ENCODE results near the gene TCEA3. TPM values are rescaled to one million over a fixed set of nuclear protein-coding genes. Genes with fewer than 3 reads are reported as not detected.

TCEA3 gene
- total and polyA plus RNA-seq, 10 of the 15 experiments (the other 5 are each of a cell fraction or from before 2014, with no cell fraction given): 0.06 to 0.23 (median 0.08) TPM; not detected in 7

DNA sequence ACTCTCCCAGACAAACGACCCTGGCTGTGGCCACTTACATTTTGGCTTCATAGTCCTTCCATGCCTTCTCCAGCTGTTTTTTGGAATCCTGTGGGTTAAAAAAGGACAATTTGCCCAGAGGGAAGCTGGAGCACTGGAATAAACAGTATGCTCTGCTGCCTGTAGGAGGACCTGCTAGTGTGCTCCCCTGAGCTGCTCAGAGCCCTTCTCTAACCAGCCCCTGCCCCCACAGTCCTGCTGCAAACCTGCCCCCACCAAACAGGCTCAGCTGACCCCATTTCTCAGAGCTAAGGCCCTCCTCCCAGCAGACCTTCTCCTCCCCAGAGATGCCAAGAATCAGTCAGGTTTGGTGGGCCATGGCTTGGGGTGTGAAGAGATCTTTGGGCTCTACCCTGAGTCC, 26.9 kb upstream of the TCEA3 start (continued):
- TF ChIP-seq KLF5 (IDR thresholded peaks at IDR 0.05; ENCODE audit: partially characterized antibody) (no peak), ZZZ3 (IDR thresholded peaks at IDR 0.05; ENCODE audit: control insufficient read depth, insufficient read length, low read depth) (no peak)
- TF ChIP-seq, protein P1, sequence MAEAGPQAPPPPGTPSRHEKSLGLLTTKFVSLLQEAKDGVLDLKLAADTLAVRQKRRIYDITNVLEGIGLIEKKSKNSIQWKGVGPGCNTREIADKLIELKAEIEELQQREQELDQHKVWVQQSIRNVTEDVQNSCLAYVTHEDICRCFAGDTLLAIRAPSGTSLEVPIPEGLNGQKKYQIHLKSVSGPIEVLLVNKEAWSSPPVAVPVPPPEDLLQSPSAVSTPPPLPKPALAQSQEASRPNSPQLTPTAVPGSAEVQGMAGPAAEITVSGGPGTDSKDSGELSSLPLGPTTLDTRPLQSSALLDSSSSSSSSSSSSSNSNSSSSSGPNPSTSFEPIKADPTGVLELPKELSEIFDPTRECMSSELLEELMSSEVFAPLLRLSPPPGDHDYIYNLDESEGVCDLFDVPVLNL (IDR thresholded peaks at IDR 0.05; ENCODE audit: low read depth, low read length): no peak
- TF ChIP-seq, protein P2, sequence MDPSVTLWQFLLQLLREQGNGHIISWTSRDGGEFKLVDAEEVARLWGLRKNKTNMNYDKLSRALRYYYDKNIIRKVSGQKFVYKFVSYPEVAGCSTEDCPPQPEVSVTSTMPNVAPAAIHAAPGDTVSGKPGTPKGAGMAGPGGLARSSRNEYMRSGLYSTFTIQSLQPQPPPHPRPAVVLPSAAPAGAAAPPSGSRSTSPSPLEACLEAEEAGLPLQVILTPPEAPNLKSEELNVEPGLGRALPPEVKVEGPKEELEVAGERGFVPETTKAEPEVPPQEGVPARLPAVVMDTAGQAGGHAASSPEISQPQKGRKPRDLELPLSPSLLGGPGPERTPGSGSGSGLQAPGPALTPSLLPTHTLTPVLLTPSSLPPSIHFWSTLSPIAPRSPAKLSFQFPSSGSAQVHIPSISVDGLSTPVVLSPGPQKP (IDR thresholded peaks at IDR 0.05; ENCODE audit: low read depth, low read length): no peak

DNA sequence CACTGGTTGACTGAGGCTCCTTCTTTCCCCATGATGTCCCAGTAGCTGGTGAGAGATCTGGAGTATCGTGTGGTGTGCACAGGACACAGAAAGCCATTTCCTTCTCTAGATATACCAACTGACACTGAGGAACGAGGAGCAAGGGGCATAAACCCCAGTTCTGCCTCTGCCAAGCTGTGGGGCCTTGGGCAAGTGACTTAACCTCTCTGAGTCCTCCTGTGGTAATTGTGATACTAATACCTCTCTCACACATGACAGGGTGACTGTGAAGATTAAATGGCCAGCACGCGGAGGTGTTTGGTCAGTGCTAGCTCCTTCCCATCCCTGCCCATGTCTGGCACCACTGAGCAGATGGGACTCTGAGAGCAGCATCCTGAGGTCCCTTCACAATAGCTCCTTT, 26.3 kb upstream of the TCEA3 start:
- no peak overlapping the region for H3K9ac ChIP-seq (ENCODE audit: control insufficient read depth, insufficient read depth, low read length)
- DNase-seq (ENCODE audit: low read depth, low spot score) (no peak), FAIRE-seq (no peak), ATAC-seq (no peak)
- no peak overlapping the region for H3K4me2 ChIP-seq (ENCODE audit: control insufficient read depth, insufficient read depth)
- WGBS (ENCODE audit: insufficient coverage, insufficient replicate concordance, low lambda C conversion rate, missing lambda C conversion rate): 49% methylated on average over 4 of the region's 4 CpGs
- H3K79me2 ChIP-seq (ENCODE audit: control insufficient read depth, insufficient read depth, low read length): no peaks in the 10 kb centered on the region
- H3K36me3 ChIP-seq (ENCODE audit: control insufficient read depth in 2 of 2, insufficient read depth in 2 of 2, low read length in 1 of 2): no peaks in the 10 kb centered on the region
- no peak overlapping the region for H3K4me3 ChIP-seq
- H2AFZ ChIP-seq (ENCODE audit: control insufficient read depth, low read depth, low read length): no peak overlapping the region
- in situ Hi-C loops (cut with MboI) (no loop called here), intact Hi-C loops (cut with micrococcal nuclease; ENCODE audit: unreplicated experiment) (no loop called here)
- H3K4me1 ChIP-seq (ENCODE audit: control insufficient read depth, insufficient read depth, low read length): no peaks in the 10 kb centered on the region
- H3K27me3 ChIP-seq (replicated peaks in 1 of 2; ENCODE audit: control insufficient read depth in 2 of 2, insufficient read depth in 2 of 2, low read length in 1 of 2): peaks cover 2 to 3% of the 10 kb centered on the region in 2 experiments; a peak in 3 of 4 replicates
- RAD21 ChIA-PET (ENCODE audit: unreplicated experiment): no interaction called here
- SMC1A ChIA-PET (ENCODE audit: uncharacterized antibody, unreplicated experiment): no interaction called here
- H4K20me1 ChIP-seq (ENCODE audit: control insufficient read depth, insufficient read depth): no peaks in the 10 kb centered on the region
- POLR2A ChIA-PET: no interaction called here
- no peak overlapping the region for H3K27ac ChIP-seq (ENCODE audit: control insufficient read depth, insufficient read depth)
- TF ChIP-seq NRF1 (conservative IDR thresholded peaks at IDR 0.05; ENCODE audit: low read depth, low read length) (no peak), POLR2A (IDR thresholded peaks at IDR 0.05; ENCODE audit: low read depth, low read length) (no peak), IKZF1 (conservative IDR thresholded peaks at IDR 0.05) (no peak), ESRRA (IDR thresholded peaks at IDR 0.05; ENCODE audit: low read length) (no peak), NFIC (IDR thresholded peaks at IDR 0.05; ENCODE audit: low read depth, low read length) (no peak), FOXK2 (IDR thresholded peaks at IDR 0.05) (no peak), LARP7 (IDR thresholded peaks at IDR 0.05) (no peak)
- TF ChIP-seq, protein P3, sequence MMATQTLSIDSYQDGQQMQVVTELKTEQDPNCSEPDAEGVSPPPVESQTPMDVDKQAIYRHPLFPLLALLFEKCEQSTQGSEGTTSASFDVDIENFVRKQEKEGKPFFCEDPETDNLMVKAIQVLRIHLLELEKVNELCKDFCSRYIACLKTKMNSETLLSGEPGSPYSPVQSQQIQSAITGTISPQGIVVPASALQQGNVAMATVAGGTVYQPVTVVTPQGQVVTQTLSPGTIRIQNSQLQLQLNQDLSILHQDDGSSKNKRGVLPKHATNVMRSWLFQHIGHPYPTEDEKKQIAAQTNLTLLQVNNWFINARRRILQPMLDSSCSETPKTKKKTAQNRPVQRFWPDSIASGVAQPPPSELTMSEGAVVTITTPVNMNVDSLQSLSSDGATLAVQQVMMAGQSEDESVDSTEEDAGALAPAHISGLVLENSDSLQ (IDR thresholded peaks at IDR 0.05): no peak
- TF ChIP-seq, protein P4, sequence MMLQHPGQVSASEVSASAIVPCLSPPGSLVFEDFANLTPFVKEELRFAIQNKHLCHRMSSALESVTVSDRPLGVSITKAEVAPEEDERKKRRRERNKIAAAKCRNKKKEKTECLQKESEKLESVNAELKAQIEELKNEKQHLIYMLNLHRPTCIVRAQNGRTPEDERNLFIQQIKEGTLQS (IDR thresholded peaks at IDR 0.05; ENCODE audit: borderline replicate concordance, extremely low read depth, low read depth, low read length): no peak
- TF ChIP-seq, protein P5, sequence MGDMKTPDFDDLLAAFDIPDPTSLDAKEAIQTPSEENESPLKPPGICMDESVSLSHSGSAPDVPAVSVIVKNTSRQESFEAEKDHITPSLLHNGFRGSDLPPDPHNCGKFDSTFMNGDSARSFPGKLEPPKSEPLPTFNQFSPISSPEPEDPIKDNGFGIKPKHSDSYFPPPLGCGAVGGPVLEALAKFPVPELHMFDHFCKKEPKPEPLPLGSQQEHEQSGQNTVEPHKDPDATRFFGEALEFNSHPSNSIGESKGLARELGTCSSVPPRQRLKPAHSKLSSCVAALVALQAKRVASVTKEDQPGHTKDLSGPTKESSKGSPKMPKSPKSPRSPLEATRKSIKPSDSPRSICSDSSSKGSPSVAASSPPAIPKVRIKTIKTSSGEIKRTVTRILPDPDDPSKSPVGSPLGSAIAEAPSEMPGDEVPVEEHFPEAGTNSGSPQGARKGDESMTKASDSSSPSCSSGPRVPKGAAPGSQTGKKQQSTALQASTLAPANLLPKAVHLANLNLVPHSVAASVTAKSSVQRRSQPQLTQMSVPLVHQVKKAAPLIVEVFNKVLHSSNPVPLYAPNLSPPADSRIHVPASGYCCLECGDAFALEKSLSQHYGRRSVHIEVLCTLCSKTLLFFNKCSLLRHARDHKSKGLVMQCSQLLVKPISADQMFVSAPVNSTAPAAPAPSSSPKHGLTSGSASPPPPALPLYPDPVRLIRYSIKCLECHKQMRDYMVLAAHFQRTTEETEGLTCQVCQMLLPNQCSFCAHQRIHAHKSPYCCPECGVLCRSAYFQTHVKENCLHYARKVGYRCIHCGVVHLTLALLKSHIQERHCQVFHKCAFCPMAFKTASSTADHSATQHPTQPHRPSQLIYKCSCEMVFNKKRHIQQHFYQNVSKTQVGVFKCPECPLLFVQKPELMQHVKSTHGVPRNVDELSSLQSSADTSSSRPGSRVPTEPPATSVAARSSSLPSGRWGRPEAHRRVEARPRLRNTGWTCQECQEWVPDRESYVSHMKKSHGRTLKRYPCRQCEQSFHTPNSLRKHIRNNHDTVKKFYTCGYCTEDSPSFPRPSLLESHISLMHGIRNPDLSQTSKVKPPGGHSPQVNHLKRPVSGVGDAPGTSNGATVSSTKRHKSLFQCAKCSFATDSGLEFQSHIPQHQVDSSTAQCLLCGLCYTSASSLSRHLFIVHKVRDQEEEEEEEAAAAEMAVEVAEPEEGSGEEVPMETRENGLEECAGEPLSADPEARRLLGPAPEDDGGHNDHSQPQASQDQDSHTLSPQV (IDR thresholded peaks at IDR 0.05): no peak
- no TSS peak for BruUV-seq (replicated peaks)
- CTCF ChIA-PET: interaction anchor here (0.6 kb wide), 1 partner anchor 519 kb away, joined by 3 read pairs; no protein-coding TSS in a partner anchor
- H3K9me3 ChIP-seq (replicated peaks; ENCODE audit: control insufficient read depth, insufficient read depth, low read length): no peaks in the 10 kb centered on the region
